ENCODE results near the gene NUP35.

NUP35 gene

GRCh38 chr2:183179156-183179555 lies 54.9 kb downstream of the NUP35 start:
- no peak overlapping the region for H3K4me3 ChIP-seq (ENCODE audit: low read depth, low read length)
- in situ Hi-C loops (cut with HindIII; ENCODE audit: low sequenced_read_pairs): no loop called here
- peak; percentile 5 for DNase-seq (ENCODE audit: low read depth)
- TF ChIP-seq CTCF (IDR thresholded peaks at IDR 0.05; ENCODE audit: low read depth, low read length, missing control alignments): no peak

GRCh38 chr2:183185534-183185933 lies 61.3 kb downstream of the NUP35 start:
- DNase-seq (ENCODE audit: low read depth): no peak
- no peak for TF ChIP-seq CTCF (IDR thresholded peaks at IDR 0.05; ENCODE audit: low read depth, low read length, missing control alignments)
- H3K4me3 ChIP-seq (ENCODE audit: low read depth, low read length): no peak overlapping the region
- in situ Hi-C loops (cut with HindIII; ENCODE audit: low sequenced_read_pairs): loop anchor here (5.0 kb wide), 1 partner anchor 107 kb away; no protein-coding TSS in a partner anchor

GRCh38 chr2:183186296-183186695 lies 62.1 kb downstream of the NUP35 start:
- no peak overlapping the region for H3K4me3 ChIP-seq (ENCODE audit: low read depth, low read length)
- DNase-seq (ENCODE audit: low read depth): peak; percentile 8
- in situ Hi-C loops (cut with HindIII; ENCODE audit: low sequenced_read_pairs): loop anchor here (5.0 kb wide), 1 partner anchor 106 kb away; no protein-coding TSS in a partner anchor
- no peak for TF ChIP-seq CTCF (IDR thresholded peaks at IDR 0.05; ENCODE audit: low read depth, low read length, missing control alignments)

GRCh38 chr2:183186766-183187165 lies 62.5 kb downstream of the NUP35 start:
- in situ Hi-C loops (cut with HindIII; ENCODE audit: low sequenced_read_pairs): loop anchor here (5.0 kb wide), 1 partner anchor 106 kb away; no protein-coding TSS in a partner anchor
- DNase-seq (ENCODE audit: low read depth): no peak
- no peak for TF ChIP-seq CTCF (IDR thresholded peaks at IDR 0.05; ENCODE audit: low read depth, low read length, missing control alignments)
- no peak overlapping the region for H3K4me3 ChIP-seq (ENCODE audit: low read depth, low read length)

GRCh38 chr2:183192343-183192742 lies 68.1 kb downstream of the NUP35 start:
- in situ Hi-C loops (cut with HindIII; ENCODE audit: low sequenced_read_pairs): no loop called here
- TF ChIP-seq CTCF (IDR thresholded peaks at IDR 0.05; ENCODE audit: low read depth, low read length, missing control alignments): no peak
- H3K4me3 ChIP-seq (ENCODE audit: low read depth, low read length): no peak overlapping the region
- no peak for DNase-seq (ENCODE audit: low read depth)

- TF ChIP-seq CTCF (IDR thresholded peaks at IDR 0.05; ENCODE audit: low read depth, low read length, missing control alignments): no peak
- in situ Hi-C loops (cut with HindIII; ENCODE audit: low sequenced_read_pairs): no loop called here
- no peak overlapping the region for H3K4me3 ChIP-seq (ENCODE audit: low read depth, low read length)
- no peak for DNase-seq (ENCODE audit: low read depth)
Measured at GRCh38 chr2:183193904-183194303, 69.7 kb downstream of the NUP35 start.

GRCh38 chr2:183195397-183195796 lies 71.2 kb downstream of the NUP35 start:
- DNase-seq (ENCODE audit: low read depth): no peak
- in situ Hi-C loops (cut with HindIII; ENCODE audit: low sequenced_read_pairs): no loop called here

More at GRCh38 chr2:183195397-183195796, 71.2 kb downstream of the NUP35 start:
- TF ChIP-seq CTCF (IDR thresholded peaks at IDR 0.05; ENCODE audit: low read depth, low read length, missing control alignments): no peak
- no peak overlapping the region for H3K4me3 ChIP-seq (ENCODE audit: low read depth, low read length)
